OCI-M1 (cell line): ENCODE measurements around the gene CLIC5.

Experiments used
- DNase-seq: peaks from one replicate; lab custom pipeline; 2025; lab: John Stamatoyannopoulos, UW

Gene CLIC5

GRCh38 chr6:46015119-46015968, at the start of gene CLIC5:
CLIC5 (minus strand) TSS chr6:46015860; CDS start chr6:46015542, 318 bp downstream.
- peak; percentile 17 for DNase-seq

- DNase-seq = no peak
These were observed 47.3 kb upstream of the CLIC5 start for GRCh38 chr6:46062991-46063390.

- DNase-seq = no peak
These were observed 46.7 kb upstream of the CLIC5 start for GRCh38 chr6:46062312-46062711.

GRCh38 chr6:46061497-46061896, 45.8 kb upstream of the CLIC5 start:
- no peak for DNase-seq

GRCh38 chr6:46059608-46060007, 43.9 kb upstream of the CLIC5 start:
- peak; percentile 34 for DNase-seq

GRCh38 chr6:46058951-46059350, 43.3 kb upstream of the CLIC5 start:
- DNase-seq = no peak

GRCh38 chr6:46057792-46058191, 42.1 kb upstream of the CLIC5 start:
- no peak for DNase-seq

- peak; percentile 30 for DNase-seq
These were observed 41.4 kb upstream of the CLIC5 start for GRCh38 chr6:46056906-46057529.

- peak; percentile 42 for DNase-seq
These were observed 38.9 kb upstream of the CLIC5 start for GRCh38 chr6:46054516-46054915.

GRCh38 chr6:46053039-46053933, 37.6 kb upstream of the CLIC5 start:
- DNase-seq = peak; percentile 92

GRCh38 chr6:46052479-46052878, 36.8 kb upstream of the CLIC5 start:
- DNase-seq = peak; percentile 55

- DNase-seq = peak; percentile 76
These were observed 36.3 kb upstream of the CLIC5 start for GRCh38 chr6:46051962-46052361.

GRCh38 chr6:46050845-46051405, 35.3 kb upstream of the CLIC5 start:
- no peak for DNase-seq

GRCh38 chr6:46048646-46049297, 33.1 kb upstream of the CLIC5 start:
- DNase-seq = no peak

GRCh38 chr6:46046558-46047174, 31.0 kb upstream of the CLIC5 start:
- DNase-seq = no peak

- peak; percentile 68 for DNase-seq
These were observed 29.4 kb upstream of the CLIC5 start for GRCh38 chr6:46044881-46045617.

GRCh38 chr6:46042355-46042999, 26.8 kb upstream of the CLIC5 start:
- peak; percentile 89 for DNase-seq

- DNase-seq = no peak
These were observed 24.6 kb upstream of the CLIC5 start for GRCh38 chr6:46040288-46040687.

GRCh38 chr6:46039646-46040045, 24.0 kb upstream of the CLIC5 start:
- no peak for DNase-seq

- DNase-seq = no peak
These were observed 21.3 kb upstream of the CLIC5 start for GRCh38 chr6:46036911-46037310.
